NCI-H1105 treated with DMSO at 0.1 percent for 48 hours (cell line): ENCODE measurements around the gene DAP.
A peak's percentile ranks its signal among the peaks of the same experiment; 100 is the strongest.
"Not testable (repeated sequence)": the region's sequence is repeated elsewhere in the genome, so short reads cannot be mapped to it uniquely, and the experiment has no call there.

Experiments used
- DNase-seq: peaks from one replicate; lab custom pipeline; 2025; lab: John Stamatoyannopoulos, UW

Gene DAP

GRCh38 chr5:10761185-10761932 lies at the start of gene DAP:
Gene DAP, minus strand, starts transcription at chr5:10761234. Its CDS starts 166 bp downstream, at chr5:10761068.
- peak; percentile 84 for DNase-seq

- DNase-seq, result no peak
Measured at GRCh38 chr5:10808347-10809226, 47.6 kb upstream of the DAP start.

DNA sequence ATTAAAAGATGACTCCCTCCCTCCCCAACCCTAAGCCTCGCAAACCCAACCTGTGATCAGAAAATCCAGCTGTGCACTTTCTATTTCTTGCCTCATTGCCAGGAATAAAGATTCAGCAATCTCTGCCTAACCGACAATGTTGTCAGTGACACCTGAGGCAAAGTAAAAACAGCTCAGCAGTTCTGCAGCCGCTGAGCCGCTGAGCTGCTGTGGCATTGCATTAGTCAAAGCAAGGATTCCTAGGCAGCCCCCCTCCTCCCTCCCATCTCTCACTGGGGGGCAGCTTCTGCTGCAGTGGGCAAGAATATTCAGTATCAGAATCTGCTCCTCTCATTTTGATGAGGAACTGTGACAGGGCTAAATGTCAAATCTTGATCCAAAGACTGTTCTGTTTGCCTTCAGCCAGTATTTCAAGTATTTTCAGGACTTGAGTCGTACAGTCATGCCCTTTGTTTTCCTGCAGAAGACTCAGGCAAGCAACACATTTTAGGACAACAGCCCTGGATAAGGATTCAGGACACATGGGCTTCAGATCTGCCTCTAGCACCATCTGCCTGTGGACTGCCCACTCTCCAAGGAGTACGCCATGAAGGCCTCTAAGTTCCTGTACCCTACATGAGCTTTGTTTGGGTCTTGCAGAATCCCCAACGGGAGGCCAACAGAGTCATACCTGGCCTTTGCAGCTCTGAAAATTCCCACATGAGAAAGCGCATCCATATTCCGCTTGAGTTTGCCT lies 41.1 kb upstream of the DAP start:
- DNase-seq, result no peak

GRCh38 chr5:10800852-10801251 lies 39.8 kb upstream of the DAP start:
- no peak for DNase-seq

GRCh38 chr5:10797261-10797660 lies 36.2 kb upstream of the DAP start:
- no peak for DNase-seq

DNA sequence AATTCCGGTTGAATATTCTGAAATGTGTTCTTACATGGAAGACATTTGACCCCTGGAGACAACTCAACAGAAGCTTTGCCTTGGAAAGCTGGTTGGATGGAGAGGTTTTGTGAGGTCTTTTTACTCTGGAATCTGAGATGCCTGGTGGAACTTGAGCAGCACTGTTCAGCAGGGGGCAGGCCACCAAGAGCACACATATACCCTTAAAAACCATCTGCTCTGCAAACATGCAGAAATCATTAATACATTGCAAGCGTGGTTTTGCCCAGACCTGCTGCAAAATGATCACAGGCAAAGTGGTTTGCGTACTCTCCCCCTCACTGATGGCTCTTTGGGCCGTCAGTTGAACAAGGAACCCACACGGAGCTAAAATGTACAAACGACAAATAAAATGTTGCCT lies 32.8 kb upstream of the DAP start:
- DNase-seq, result no peak

DNA sequence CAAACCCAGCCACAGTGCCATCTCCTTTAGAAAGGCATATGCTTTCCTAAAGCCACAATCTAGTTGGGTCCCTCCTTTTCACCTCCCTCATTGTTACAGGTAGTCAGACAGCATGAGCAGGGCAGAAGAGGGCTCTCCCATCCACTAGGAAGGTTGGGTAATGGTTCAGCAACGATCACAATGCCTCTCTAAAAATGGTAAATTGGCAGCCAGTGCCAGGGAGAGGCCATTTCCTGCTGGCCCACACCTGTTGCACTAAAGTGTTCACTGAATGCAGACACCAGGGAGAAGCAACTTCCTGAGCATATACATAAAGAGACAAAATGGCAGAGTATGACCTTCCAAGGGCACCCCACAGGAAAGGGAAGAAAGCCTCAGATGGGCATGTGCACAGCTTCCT lies 31.3 kb upstream of the DAP start:
- DNase-seq, result no peak

GRCh38 chr5:10789726-10790125 lies 28.7 kb upstream of the DAP start:
- DNase-seq, result no peak

GRCh38 chr5:10789021-10789420 lies 28.0 kb upstream of the DAP start:
- no peak for DNase-seq

DNA sequence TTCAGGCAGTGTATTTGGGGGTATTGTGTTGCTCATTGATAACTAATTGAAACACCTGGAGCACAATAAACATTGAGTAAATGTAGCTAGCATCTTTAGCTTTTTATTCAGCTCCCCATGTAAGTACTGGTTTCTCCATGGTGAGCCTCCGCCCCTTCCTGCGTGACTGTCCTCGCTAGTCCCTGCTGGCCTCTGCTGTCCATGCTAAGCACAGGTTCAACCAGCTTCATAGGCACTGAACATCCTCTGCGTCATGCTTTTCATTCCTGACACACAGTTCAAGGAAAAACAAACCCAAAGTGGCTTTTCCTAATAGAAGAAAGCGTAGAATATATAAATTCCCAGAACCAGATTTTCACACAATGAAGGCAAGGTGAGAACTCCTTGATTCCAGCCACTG lies 27.3 kb upstream of the DAP start:
- DNase-seq, result no peak

GRCh38 chr5:10786835-10787234 lies 25.8 kb upstream of the DAP start:
- no peak for DNase-seq

DNA sequence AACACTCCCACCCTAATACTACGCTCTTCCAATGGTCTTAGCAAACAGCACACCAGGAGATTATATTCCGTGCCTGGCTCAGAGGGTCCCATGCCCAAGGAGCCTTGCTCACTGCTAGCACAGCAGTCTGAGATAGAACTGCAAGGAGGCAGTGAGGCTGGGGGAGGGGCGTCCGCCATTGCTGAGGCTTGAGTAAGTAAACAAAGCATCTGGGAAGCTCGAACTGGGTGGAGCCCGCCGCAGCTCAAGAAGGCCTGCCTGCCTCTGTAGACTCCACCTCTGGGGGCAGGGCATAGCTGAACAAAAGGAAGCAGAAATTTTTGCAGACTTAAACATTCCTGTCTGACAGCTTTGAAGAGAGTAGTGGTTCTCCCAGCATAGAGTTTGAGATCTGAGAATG lies 19.2 kb upstream of the DAP start:
- not testable (repeated sequence) for DNase-seq

GRCh38 chr5:10779592-10779991 lies 18.6 kb upstream of the DAP start:
- DNase-seq, result no peak

GRCh38 chr5:10778179-10778910 lies 17.3 kb upstream of the DAP start:
- no peak for DNase-seq

DNA sequence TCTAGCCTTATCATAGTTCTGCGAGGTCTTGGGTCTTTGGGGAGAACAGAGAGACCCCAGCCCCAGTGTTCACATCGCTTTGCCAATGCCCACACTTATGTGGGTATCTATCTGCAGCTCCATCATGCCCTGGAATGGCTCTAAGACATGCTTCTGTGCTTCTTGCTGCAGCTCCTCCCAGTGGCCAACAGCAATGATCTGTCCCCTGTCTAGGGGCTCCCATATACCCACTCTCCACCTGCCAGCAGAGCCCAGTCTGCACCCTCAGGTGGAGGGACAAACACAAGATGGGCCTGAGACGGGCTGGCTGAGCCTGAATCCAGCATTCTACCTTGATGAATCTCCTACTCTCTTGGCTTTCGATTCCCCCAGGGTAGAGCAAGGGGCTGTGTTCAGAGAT lies 14.6 kb upstream of the DAP start:
- DNase-seq, result no peak

DNA sequence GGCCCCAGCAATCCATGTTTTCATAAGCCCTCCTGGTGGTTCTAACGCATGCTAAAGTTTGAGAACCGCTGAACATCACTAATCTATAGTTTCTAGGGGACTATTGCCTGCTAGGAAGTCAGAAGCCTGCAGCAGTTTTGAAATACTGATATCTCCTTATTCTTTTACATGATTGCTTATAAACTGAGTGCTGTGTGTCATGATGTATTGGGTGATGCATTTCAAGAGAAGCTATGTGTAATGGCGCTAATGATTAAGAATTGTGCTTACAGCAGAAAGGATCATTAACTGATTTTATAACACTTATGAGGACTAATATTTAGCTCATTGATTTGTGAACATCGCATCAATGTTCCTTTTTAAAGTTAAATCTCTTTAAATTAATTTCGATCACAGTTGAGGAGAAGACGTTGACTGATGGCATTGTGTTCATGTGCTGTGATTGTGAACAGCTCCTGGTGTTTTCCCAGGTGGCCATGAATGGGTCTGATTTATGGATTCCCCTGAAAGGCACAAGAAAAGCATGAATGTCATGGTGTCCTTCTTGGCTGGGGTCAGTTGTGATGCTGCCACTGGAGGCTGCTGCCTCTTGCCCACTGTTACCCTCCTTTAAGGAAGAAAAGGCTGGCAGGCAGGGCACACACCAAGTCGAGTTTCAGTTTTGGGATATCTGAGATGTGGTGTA lies 12.0 kb upstream of the DAP start:
- DNase-seq, result no peak

DNA sequence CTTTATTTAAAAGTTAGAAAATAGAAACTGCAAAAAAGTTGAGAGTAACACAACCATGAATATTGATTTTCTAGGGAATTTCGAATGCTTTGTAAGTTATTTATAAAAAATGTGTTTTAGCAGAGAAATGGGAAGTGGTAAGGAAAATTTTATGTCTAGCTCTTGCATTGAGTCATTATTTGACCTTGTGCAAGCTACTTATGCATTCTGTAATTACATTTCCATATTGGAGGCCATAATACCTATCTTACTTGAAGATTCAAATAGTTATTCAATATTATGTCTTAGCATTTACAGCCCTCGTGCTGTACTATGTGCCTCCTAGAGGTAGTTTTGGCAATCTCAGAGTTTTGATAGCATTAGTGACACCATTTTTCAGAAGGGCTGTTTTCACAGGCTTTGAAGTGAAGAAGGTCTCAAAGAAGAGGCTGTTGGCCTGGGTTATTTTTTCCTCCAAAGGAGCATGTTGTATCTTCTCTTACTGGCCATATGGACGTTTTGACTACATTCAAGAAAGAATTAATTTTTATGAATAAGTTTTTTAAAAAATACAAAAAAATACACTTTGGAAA lies 7.4 kb upstream of the DAP start:
- no peak for DNase-seq

DNA sequence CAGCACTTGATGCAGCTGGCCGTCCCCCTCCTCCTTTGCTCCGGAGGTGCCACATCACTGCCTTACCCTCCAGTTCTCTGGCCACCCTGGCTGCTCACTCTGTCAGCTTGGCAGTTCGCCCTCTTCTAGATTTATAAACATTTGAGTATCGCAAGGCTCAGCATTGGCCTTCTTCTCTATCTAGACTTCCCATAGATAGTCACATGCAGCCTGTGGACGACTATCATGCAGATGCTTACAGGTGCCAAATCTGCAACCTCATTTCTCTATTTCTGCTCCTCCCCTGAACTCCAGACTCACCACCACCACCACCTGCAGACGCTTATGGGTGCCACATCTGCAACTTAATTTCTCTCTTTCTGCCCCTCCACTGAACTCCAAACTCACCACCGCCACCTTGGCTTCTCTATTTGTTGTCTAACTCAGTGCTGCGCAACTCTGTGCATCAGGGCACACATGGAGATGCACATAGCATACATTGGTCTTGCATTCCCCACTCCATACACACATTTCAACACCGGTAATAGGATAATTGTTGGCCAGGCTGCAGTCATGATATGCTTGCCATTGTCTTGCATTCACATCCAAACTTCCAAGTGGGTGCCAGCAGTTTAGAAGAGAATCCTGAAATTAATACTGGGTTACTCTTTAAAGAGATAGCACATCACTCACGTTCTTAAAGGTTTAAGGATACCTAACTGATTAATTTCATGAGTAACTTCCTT lies 1.9 kb upstream of the DAP start:
- DNase-seq, result no peak

DNA sequence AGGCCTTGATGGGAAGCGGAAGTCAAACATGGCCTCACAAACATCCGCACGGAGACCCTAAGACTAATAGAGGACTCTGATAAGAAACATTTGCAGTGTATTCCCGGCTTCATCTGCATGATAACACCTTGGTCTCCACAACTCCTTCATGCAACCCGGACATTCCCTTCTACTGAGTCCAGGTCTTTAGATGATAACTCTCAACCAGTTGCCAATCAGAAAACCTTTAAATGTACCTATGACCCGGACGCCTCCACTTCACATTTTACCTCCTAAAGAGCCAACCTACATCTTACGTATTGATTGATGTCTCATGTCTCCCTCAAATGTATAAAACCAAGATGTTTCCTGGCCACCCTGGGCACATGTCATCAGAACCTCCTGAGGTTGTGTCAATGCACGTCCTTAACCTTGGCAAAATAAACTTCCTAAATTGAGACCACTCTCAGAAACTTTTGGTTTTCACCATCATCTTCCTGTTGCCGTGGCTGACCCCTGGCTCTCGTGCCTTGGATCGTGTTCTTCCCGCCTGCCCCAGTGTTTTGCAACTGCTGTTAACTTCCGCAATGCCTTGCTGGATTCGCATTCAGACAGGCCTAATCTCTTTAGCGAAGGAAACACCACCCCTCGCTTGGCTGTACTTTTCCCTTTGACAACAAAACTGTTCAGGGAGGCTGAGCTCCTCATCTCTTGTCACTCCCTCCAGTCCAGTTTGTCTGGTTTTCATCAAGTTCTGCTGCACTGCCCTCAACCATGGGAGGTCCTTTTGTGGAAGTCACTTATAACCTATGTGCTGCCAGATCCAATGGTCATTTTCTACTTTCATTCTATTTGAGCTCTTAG lies 1.1 kb upstream of the DAP start:
- no peak for DNase-seq

- no peak for DNase-seq
Measured at GRCh38 chr5:10760921-10761184, 181 bp downstream of the DAP start.
